VCaP (cell line): ENCODE data around the gene COL27A1.
"Not testable (repeated sequence)": the region's sequence is repeated elsewhere in the genome, so short reads cannot be mapped to it uniquely, and the experiment has no call there.

ENCODE experiments used
- H3K27ac ChIP-seq: fragments of 450-650 bp; 2 replicates; pipeline ENCODE4 v1.5.1; 2017
- TF ChIP-seq, protein P1 (sequence below): fragments of 450-650 bp; conservative IDR thresholded peaks from 2 replicates; pipeline ENCODE4 v1.5.1; 2017; ENCODE audit warnings: mild to moderate bottlenecking, moderate library complexity

The COL27A1 gene

DNA sequence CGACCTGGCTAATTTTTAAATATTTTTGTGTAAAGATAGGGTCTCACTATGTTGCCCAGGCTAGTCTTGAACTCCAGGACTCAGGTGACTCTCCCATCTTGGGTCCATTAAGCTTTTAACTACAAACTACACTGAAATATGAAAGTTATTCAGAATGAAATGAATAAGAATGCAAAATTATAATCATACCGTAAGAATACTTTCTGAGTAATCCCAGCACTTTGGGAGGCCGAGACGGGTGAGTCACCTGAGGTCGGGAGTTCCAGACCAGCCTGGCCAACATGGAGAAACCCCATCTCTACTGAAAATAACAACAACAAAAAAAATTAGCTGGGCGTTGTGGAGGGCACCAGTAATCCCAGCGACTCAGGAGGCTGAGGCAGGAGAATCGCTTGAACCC is 166.4 kb downstream of the COL27A1 start:
- TF ChIP-seq, protein P1, sequence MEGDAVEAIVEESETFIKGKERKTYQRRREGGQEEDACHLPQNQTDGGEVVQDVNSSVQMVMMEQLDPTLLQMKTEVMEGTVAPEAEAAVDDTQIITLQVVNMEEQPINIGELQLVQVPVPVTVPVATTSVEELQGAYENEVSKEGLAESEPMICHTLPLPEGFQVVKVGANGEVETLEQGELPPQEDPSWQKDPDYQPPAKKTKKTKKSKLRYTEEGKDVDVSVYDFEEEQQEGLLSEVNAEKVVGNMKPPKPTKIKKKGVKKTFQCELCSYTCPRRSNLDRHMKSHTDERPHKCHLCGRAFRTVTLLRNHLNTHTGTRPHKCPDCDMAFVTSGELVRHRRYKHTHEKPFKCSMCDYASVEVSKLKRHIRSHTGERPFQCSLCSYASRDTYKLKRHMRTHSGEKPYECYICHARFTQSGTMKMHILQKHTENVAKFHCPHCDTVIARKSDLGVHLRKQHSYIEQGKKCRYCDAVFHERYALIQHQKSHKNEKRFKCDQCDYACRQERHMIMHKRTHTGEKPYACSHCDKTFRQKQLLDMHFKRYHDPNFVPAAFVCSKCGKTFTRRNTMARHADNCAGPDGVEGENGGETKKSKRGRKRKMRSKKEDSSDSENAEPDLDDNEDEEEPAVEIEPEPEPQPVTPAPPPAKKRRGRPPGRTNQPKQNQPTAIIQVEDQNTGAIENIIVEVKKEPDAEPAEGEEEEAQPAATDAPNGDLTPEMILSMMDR = no peak
- H3K27ac ChIP-seq = no peak overlapping the region

DNA sequence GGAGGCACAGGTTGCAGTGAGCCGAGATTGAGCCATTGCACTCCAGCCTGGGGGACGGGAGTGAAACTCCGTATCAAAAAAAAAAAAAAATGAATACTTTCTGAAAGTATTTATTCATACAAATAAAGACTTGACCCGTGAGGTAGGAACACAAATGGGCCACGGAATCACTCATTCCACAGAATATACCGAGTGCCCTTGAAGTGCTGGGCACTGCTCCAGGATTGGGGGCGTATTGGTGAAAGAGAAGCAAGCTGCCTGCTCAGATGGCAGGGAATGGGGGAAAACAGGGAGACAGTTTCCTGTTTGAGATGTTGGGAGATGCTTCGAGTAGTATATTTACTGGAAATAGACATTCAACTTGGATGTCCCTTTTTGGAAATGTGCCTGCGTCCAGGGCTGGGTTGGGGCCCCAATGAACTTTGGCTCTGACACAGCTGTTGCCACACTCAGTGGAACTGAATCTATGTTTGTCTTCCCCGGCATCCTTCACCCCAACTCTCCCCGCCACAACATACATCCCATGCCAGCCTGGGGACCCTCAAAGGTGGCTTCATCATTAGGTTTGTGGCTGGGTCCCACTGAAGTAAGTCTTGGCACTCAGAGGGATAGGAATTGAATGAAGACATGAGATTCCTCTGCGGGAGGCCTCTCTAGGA is 167.0 kb downstream of the COL27A1 start:
- not testable (repeated sequence) for H3K27ac ChIP-seq

DNA sequence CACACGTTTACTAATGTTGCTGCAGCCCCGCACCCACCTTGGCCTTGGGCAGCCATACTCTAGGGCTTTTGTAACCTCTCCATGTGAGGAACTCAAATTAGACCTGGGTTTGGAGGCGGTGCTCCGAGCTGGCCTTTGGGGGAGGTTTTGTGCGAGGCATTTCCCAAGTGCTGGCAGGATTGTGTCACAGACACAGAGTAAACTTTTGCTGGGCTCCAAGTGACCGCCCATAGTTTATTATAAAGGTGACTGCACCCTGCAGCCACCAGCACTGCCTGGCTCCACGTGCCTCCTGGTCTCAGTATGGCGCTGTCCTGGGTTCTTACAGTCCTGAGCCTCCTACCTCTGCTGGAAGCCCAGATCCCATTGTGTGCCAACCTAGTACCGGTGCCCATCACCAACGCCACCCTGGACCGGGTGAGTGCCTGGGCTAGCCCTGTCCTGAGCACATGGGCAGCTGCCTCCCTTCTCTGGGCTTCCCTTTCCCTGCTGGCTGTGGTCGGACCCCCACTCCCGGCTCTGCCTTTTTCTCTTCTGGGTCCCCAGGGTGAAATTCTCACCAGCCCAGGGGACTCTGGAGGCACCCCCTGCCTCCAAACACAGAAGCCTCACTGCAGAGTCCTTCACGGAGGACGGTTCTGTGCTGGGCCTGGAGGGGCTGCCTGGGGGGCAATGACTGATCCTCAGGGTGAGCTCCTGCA is 167.6 kb downstream of the COL27A1 start, which contains the start of gene ORM1:
ORM1 (plus strand) TSS at position 268 of the 701 bp plus-strand sequence; CDS start at position 304, 36 bp downstream.
- H3K27ac ChIP-seq = not testable (repeated sequence)

DNA sequence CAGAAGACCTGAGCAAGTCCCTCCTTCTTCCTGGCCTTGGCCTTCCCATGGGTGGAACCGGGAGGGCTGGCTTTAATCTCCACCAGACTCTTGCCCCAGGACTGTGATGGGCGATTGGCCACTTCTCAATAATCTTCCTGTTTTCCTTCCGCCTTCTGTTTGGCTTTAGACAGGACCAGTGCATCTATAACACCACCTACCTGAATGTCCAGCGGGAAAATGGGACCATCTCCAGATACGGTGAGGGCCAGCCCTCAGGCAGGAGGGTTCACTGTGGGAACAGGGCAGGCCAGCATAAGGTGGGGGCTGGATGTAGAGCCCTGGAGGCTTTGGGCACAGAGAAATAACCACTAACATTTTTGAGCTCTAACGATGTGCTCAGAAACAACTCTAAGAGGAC is 168.5 kb downstream of the COL27A1 start:
- not testable (repeated sequence) for H3K27ac ChIP-seq

DNA sequence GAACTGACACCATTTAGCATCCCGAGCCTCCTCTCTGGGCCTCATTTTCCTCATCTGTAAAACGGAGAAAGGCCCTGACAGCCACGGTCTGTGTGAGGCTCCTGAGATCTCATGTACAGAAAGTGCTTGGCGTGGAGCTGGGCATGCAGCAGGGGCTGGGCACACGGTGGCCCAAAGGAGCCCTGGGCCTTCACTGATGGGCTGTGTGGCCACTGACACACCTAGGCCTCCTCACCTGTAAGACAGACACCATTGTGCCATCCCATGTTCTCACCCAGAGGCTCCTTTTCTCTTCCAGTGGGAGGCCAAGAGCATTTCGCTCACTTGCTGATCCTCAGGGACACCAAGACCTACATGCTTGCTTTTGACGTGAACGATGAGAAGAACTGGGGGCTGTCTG is 169.2 kb downstream of the COL27A1 start:
- no peak overlapping the region for H3K27ac ChIP-seq
- TF ChIP-seq, protein P1 = no peak

DNA sequence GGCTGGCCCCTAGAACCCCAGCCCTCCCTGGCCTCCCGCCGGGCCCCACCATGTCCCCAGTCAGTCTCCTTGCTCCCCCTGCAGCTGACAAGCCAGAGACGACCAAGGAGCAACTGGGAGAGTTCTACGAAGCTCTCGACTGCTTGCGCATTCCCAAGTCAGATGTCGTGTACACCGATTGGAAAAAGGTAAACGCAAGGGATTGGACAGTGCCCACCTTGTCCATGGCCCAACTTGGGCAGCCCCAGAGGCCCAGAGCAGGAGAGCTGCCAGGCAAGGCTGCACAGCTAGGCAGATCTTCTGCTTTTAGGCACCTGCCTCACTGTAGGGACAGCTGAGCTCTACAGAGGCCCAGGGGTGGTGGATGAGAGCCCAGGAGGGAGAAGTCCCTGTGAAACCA is 169.6 kb downstream of the COL27A1 start:
- not testable (repeated sequence) for H3K27ac ChIP-seq

DNA sequence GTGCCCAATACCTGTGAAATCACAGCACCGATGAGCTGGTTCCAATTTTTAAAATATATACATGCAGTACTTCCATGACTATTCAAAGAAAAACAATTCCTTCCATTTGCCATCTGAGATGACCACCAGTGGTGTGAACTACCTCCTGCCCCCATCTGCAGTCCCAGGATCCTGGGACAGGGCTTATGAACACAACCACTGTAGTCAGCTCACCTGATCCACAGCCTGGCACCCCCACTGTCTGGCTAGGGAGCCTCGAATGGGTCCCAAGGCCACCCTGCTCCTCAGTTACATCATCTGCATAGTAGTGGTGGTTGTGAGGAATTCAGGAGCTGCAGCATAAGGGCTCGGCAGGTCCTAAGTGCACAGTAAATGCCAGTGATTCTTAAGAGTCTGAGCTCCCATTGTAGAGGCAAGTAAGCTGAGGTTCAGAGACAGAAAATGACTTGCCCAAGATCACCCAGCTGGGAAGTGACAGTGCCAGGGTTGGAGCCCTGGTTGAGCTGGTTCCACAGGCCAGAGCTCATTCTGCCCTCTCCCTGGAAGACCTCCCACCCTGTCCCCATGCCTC is 170.4 kb downstream of the COL27A1 start:
- H3K27ac ChIP-seq = not testable (repeated sequence)

DNA sequence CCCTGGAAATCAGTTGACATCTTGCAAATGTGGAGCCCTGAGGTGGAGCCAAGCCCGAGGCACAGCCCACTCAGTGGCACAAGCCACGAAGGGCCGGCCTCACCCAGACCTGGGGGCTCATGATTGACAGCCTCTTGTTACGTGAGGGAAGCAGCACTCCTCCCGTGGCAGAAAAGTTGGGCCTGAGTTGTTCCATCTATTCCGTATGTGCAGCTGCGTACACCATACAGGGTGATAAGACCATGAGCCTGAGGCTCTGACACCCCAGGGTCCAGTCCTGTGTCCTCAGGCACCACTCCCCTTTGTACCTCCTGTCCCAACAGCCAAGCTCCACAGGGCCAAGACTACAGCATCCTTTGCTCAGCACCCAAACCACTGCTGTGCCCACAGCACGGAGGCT is 172.4 kb downstream of the COL27A1 start:
- TF ChIP-seq, protein P1 = no peak
- no peak overlapping the region for H3K27ac ChIP-seq

DNA sequence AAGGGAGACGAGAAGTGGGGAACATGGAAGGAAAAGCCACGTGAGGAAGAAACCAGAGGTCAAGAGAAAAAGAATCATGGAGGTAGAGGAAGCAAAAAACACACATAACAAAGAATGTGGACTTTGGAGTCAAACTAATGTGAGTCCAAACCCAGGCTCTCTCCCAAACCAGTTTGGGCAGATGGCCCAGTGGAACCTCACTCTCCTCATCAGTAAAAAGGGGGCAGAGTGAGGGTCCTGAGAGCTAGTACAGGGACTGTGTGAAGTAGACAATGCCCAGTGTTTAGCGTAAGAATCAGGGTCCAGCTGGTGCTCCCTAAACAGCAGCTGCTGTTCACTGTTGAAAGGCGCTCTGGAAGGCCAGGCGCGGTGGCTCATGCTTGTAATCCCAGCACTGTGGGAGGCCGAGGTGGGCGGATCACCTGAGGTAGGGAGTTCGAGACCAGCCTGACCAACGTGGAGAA is 173.1 kb downstream of the COL27A1 start:
- H3K27ac ChIP-seq = not testable (repeated sequence)

DNA sequence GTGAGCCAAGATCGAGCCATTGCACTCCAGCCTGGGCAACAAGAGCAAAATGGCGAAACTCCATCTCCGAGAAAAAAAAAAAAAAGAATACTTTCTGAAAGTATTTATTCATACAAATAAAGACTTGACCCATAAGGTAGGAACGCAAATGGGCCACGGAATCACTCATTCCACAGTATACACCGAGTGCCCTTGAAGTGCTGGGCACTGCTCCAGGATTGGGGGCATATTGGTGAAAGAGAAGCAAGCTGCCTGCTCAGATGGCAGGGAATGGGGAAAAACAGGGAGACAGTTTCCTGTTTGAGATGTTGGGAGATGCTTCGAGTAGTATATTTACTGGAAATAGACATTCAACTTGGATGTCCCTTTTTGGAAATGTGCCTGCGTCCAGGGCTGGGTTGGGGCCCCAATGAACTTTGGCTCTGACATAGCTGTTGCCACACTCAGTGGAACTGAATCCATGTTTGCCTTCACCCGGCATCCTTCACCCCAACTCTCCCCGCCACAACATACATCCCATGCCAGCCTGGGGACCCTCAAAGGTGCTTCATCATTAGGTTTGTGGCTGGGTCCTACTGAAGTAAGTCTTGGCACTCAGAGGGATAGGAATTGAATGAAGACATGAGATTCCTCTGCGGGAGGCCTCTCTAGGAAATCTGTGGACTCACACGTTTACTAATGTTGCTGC is 173.7 kb downstream of the COL27A1 start:
- not testable (repeated sequence) for H3K27ac ChIP-seq

DNA sequence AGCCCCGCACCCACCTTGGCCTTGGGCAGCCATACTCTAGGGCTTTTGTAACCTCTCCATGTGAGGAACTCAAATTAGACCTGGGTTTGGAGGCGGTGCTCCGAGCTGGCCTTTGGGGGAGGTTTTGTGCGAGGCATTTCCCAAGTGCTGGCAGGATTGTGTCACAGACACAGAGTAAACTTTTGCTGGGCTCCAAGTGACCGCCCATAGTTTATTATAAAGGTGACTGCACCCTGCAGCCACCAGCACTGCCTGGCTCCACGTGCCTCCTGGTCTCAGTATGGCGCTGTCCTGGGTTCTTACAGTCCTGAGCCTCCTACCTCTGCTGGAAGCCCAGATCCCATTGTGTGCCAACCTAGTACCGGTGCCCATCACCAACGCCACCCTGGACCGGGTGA is 174.3 kb downstream of the COL27A1 start, which contains the start of gene ORM2:
ORM2 (plus strand) TSS at position 245 of the 398 bp plus-strand sequence; CDS start at position 281, 36 bp downstream.
- not testable (repeated sequence) for H3K27ac ChIP-seq

DNA sequence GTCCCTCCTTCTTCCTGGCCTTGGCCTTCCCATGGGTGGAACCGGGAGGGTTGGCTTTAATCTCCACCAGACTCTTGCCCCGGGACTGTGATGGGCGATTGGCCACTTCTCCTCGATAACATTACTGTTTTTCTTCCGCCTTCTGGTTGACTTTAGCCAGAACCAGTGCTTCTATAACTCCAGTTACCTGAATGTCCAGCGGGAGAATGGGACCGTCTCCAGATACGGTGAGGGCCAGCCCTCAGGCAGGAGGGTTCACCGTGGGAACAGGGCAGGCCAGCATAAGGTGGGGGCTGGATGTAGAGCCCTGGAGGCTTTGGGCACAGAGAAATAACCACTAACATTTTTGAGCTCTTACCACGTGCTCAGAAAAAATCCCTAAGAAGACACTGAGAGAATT is 175.3 kb downstream of the COL27A1 start:
- TF ChIP-seq, protein P1 = no peak
- no peak overlapping the region for H3K27ac ChIP-seq

DNA sequence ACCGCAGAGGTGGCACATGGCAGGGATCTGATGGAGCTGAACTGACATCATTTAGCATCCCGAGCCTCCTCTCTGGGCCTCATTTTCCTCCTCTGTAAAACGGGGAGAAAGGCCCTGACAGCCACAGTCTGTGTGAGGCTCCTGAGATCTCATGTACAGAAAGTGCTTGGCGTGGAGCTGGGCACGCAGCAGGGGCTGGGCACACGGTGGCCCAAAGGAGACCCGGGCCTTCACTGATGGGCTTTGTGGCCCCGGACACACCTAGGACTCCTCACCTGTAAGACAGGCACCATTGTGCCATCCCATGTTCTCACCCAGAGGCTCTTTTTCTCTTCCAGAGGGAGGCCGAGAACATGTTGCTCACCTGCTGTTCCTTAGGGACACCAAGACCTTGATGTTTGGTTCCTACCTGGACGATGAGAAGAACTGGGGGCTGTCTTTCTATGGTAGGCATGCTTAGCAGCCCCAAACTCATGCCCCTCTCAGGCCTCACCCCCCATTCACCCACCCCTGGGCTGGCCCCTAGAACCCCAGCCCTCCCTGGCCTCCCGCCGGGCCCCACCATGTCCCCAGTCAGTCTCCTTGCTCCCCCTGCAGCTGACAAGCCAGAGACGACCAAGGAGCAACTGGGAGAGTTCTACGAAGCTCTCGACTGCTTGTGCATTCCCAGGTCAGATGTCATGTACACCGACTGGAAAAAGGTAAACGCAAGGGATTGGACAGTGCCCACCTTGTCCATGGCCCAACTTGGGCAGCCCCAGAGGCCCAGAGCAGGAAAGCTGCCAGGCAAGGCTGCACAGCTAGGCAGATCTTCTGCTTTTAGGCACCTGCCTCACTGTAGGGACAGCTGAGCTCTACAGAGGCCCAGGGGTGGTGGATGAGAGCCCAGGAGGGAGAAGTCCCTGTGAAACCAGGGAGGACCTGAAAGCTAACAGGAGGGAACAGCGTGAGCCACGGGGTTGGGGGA is 176.2 kb downstream of the COL27A1 start:
- H3K27ac ChIP-seq = not testable (repeated sequence)

DNA sequence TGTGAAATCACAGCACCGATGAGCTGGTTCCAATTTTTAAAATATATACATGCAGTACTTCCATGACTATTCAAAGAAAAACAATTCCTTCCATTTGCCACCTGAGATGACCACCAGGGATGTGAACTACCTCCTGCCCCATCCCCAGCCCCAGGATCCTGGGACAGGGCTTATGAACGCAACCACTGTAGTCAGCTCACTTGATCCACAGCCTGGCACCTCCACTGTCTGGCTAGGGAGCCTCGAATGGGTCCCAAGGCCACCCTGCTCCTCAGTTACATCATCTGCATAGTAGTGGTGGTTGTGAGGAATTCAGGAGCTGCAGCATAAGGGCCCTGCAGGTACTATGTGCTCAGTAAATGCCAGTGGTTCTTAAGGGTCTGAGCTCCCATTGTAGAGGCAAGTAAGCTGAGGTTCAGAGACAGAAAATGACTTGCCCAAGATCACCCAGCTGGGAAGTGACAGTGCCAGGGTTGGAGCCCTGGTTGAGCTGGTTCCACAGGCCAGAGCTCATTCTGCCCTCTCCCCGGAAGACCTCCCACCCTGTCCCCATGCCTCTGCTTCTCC is 177.2 kb downstream of the COL27A1 start:
- not testable (repeated sequence) for H3K27ac ChIP-seq
